Chondrocyte (in vitro differentiated cells): ENCODE data around the gene LMX1A. TPM values are rescaled to one million over a fixed set of nuclear protein-coding genes. Genes with fewer than 3 reads are reported as not detected.
A peak's percentile ranks its signal among the peaks of the same experiment; 100 is the strongest.

ENCODE experiments used
- DNase-seq: peaks from one replicate; pipeline ENCODE4 v3.0.0; 2021; ENCODE audit warnings: mixed read lengths, low spot score
- H3K27ac Mint-ChIP-seq: one replicate; pipeline ENCODE4 v1.8.0; 2021; ENCODE audit warnings: mild to moderate bottlenecking, moderate library complexity, mixed read lengths; ENCODE audit not compliant: unreplicated experiment
- H3K27me3 Mint-ChIP-seq: 2 replicates; pipeline ENCODE4 v1.8.0; 2021; ENCODE audit warnings: low read depth, mixed read lengths
- H3K36me3 Mint-ChIP-seq: 2 replicates; pipeline ENCODE4 v1.8.0; 2021; ENCODE audit warnings: low read depth, mixed read lengths
- H3K4me1 Mint-ChIP-seq: 2 replicates; pipeline ENCODE4 v1.8.0; 2021; ENCODE audit warnings: low read depth, mild to moderate bottlenecking, mixed read lengths
- H3K4me3 Mint-ChIP-seq: one replicate; pipeline ENCODE4 v1.8.0; 2021; ENCODE audit warnings: mild to moderate bottlenecking, moderate library complexity, mixed read lengths; ENCODE audit not compliant: unreplicated experiment
- H3K9me3 Mint-ChIP-seq: 2 replicates; pipeline ENCODE4 v1.8.0; 2021; ENCODE audit warnings: low read depth, mixed read lengths
- CTCF ChIP-seq: fragments of 200-600 bp; sonication (generic); IDR thresholded peaks from 2 replicates; pipeline ENCODE4 v1.5.0; 2021; ENCODE audit warnings: antibody characterized with exemption, mild to moderate bottlenecking, moderate library complexity
- total RNA-seq: library from RNA; stranded (reverse); gene quantifications from 3 replicates; pipeline ENCODE4 v1.2.1, GENCODE V29; 2021

Gene LMX1A
- total RNA-seq, 1 donor from 2014 or later = not detected

GRCh38 chr1:165395478-165395877, 39.0 kb upstream of the LMX1A start:
- TF ChIP-seq CTCF = no peak
- DNase-seq = no peak
- H3K27ac Mint-ChIP-seq = no peak overlapping the region
- H3K36me3 Mint-ChIP-seq = no peaks in the 10 kb centered on the region
- H3K4me3 Mint-ChIP-seq = no peak overlapping the region
- peaks cover 8% of the 10 kb centered on the region for H3K4me1 Mint-ChIP-seq
- peaks cover 40% of the 10 kb centered on the region for H3K27me3 Mint-ChIP-seq
- no peaks in the 10 kb centered on the region for H3K9me3 Mint-ChIP-seq

- Mint-ChIP-seq H3K27ac (no peak overlapping the region), H3K9me3 (no peaks in the 10 kb centered on the region)
Measured at GRCh38 chr1:165392634-165393571, 36.4 kb upstream of the LMX1A start.

GRCh38 chr1:165389609-165390008, 33.1 kb upstream of the LMX1A start:
- no peak for DNase-seq
- Mint-ChIP-seq H3K9me3 (no peaks in the 10 kb centered on the region), H3K27ac (no peak overlapping the region), H3K4me3 (no peak overlapping the region), H3K27me3 (peaks cover 77% of the 10 kb centered on the region), H3K4me1 (peaks cover 8% of the 10 kb centered on the region), H3K36me3 (no peaks in the 10 kb centered on the region)
- no peak for TF ChIP-seq CTCF

More at GRCh38 chr1:165392634-165393571, 36.4 kb upstream of the LMX1A start:
- Mint-ChIP-seq H3K4me1 (peaks cover 8% of the 10 kb centered on the region), H3K27me3 (peaks cover 52% of the 10 kb centered on the region), H3K36me3 (no peaks in the 10 kb centered on the region), H3K4me3 (peak overlapping the region; percentile 31)
- TF ChIP-seq CTCF = peak; percentile 99
- no peak for DNase-seq

- DNase-seq = no peak
- no peaks in the 10 kb centered on the region for H3K9me3 Mint-ChIP-seq
Measured at GRCh38 chr1:165387961-165388360, 31.4 kb upstream of the LMX1A start.

More at GRCh38 chr1:165387961-165388360, 31.4 kb upstream of the LMX1A start:
- H3K27me3 Mint-ChIP-seq = peaks cover 79% of the 10 kb centered on the region
- no peaks in the 10 kb centered on the region for H3K36me3 Mint-ChIP-seq
- no peak overlapping the region for H3K27ac Mint-ChIP-seq
- no peak for TF ChIP-seq CTCF
- H3K4me3 Mint-ChIP-seq = no peak overlapping the region
- peaks cover 3% of the 10 kb centered on the region for H3K4me1 Mint-ChIP-seq
